Panc1 (cell line): Measurements from ENCODE around the gene CDK2.

Experiments used
- CTCF ChIP-seq: fragments of 450-650 bp; IDR thresholded peaks from 2 replicates; pipeline ENCODE4 v1.5.1; 2017; ENCODE audit warnings: mild to moderate bottlenecking
- REST ChIP-seq, 2 experiments: IDR thresholded peaks; 2 replicates each; pipeline ENCODE4 v1.6.1; 2011 to 2012; ENCODE audit warnings: low read depth in 2 of 2, control low read depth in 1 of 2, low read length in 1 of 2, mild to moderate bottlenecking in 1 of 2, moderate library complexity in 1 of 2; ENCODE audit not compliant: insufficient read depth in 1 of 2

DNA sequence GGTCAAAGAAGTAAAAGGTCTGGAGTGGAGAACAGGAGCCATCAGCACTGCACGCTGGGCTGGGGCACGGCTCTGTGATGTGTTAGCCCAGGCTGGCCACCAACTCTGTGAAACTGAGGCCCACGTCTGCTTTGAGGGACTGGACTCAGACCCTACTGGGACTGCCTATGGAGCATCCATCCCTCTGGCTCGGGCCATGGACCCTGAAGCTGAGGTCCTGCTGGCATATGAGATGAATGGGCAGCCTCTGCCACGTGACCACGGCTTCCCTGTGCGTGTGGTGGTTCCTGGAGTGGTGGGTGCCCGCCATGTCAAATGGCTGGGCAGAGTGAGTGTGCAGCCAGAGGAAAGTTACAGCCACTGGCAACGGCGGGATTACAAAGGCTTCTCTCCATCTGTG, 37.6 kb downstream of the CDK2 start:
- TF ChIP-seq CTCF (no peak), REST (IDR thresholded peaks at IDR 0.05; ENCODE audit: insufficient read depth in 1 of 2, low read depth in 2 of 2, low read length in 1 of 2) (no peak)
